Stimulated activated memory B cell treated with anti-CD40 and anti-IgM and Interleukin-4, amounts not matched to agents 10 μg/mL and 1 μg/mL and 100 μg/mL, for 72 hours (primary cell): Measurements from ENCODE around the gene DKK2.
"Not testable (repeated sequence)": the region's sequence is repeated elsewhere in the genome, so short reads cannot be mapped to it uniquely, and the experiment has no call there.

Experiments used
- ATAC-seq: fragments of 150-1000 bp; cut with Tn5 transposase; 2 replicates; pipeline ENCODE4 v1.10.0; 2021
- H3K27ac Mint-ChIP-seq: one replicate; pipeline ENCODE4 v1.8.0; 2022; ENCODE audit warnings: mild to moderate bottlenecking, mixed read lengths
- H3K27me3 Mint-ChIP-seq: one replicate; pipeline ENCODE4 v1.8.0; 2022; ENCODE audit warnings: mixed read lengths
- H3K36me3 Mint-ChIP-seq: one replicate; pipeline ENCODE4 v1.8.0; 2022; ENCODE audit warnings: mixed read lengths
- H3K4me1 Mint-ChIP-seq: one replicate; pipeline ENCODE4 v1.8.0; 2022; ENCODE audit warnings: mixed read lengths
- H3K4me3 Mint-ChIP-seq: one replicate; pipeline ENCODE4 v1.8.0; 2022; ENCODE audit warnings: mild to moderate bottlenecking, moderate library complexity, mixed read lengths
- H3K9me3 Mint-ChIP-seq: one replicate; pipeline ENCODE4 v1.8.0; 2022; ENCODE audit warnings: mixed read lengths

Gene DKK2

DNA sequence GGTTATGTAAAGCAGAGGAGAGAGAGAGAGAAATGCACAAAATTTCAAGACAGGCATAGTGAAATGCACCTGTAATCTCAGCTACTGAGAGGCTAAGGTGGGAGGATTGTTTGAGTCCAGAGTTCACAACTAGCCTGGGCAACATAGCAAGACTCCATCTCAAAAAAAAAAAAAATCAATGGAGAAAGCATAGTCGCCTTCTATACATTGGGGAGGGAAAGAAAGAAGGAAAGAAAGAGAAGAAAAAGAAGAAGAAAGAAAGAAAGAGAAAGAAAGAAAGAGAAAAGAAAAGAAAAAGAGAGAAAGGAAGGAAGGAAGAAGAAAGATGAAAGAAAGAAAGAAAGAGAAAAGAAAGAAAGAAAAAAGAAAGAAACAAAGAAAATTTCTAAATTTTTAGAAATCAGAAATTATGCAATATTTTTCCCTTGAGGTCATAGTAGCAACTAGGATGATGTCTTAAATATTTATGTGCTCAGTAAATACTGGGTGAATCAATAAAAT is 53.4 kb downstream of the DKK2 start:
- Mint-ChIP-seq H3K4me3 (no peak overlapping the region), H3K27ac (no peak overlapping the region), H3K9me3 (no peaks in the 10 kb centered on the region), H3K4me1 (no peaks in the 10 kb centered on the region), H3K36me3 (no peaks in the 10 kb centered on the region), H3K27me3 (no peaks in the 10 kb centered on the region)
- ATAC-seq = no peak

DNA sequence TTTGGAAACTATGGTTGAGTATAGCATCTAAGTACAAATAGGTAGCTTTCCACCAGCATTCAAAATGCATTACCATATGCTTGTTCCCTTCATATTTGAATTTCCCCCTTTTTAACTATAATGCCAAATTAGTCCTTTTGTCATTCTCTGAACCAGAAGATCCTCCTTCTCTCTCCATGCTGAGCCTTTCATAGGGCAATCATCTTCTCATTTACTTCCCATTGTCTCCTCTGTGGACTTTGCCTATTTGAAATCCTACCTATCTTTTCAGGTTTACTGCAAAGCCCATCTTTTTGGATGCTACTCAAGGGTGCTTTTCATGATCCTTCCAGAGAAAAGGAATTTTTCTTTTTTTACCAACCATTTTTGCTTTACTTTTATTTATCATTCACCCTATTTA is 54.7 kb downstream of the DKK2 start:
- H3K9me3 Mint-ChIP-seq = no peaks in the 10 kb centered on the region

DNA sequence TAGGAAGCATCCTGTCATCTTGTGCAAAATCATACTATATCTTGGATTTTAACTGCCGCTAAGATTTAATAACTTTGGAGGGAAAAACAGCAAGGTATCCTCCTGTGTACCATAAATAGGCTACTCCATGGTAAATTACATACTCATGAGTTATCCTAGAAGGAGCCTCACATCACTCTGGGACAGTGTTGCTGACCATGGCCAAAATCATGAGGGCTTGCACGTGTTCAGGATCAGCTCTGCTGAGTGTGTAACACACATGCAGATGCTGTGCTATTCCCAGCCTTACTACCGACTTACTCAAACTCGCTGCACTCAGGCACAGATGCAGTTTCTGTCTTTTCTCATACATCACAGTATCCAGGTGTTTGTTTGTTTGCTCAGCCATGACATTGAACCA is 56.6 kb downstream of the DKK2 start:
- no peak overlapping the region for H3K27ac Mint-ChIP-seq
- H3K4me3 Mint-ChIP-seq = no peak overlapping the region
- peaks cover 2% of the 10 kb centered on the region for H3K9me3 Mint-ChIP-seq
- H3K4me1 Mint-ChIP-seq = no peaks in the 10 kb centered on the region
- H3K27me3 Mint-ChIP-seq = no peaks in the 10 kb centered on the region
- ATAC-seq = no peak
- H3K36me3 Mint-ChIP-seq = no peaks in the 10 kb centered on the region

More for the DNA sequence above, 54.7 kb downstream of the DKK2 start:
- Mint-ChIP-seq H3K27ac (no peak overlapping the region), H3K36me3 (no peaks in the 10 kb centered on the region), H3K4me1 (no peaks in the 10 kb centered on the region), H3K27me3 (no peaks in the 10 kb centered on the region), H3K4me3 (no peak overlapping the region)
- ATAC-seq = no peak

DNA sequence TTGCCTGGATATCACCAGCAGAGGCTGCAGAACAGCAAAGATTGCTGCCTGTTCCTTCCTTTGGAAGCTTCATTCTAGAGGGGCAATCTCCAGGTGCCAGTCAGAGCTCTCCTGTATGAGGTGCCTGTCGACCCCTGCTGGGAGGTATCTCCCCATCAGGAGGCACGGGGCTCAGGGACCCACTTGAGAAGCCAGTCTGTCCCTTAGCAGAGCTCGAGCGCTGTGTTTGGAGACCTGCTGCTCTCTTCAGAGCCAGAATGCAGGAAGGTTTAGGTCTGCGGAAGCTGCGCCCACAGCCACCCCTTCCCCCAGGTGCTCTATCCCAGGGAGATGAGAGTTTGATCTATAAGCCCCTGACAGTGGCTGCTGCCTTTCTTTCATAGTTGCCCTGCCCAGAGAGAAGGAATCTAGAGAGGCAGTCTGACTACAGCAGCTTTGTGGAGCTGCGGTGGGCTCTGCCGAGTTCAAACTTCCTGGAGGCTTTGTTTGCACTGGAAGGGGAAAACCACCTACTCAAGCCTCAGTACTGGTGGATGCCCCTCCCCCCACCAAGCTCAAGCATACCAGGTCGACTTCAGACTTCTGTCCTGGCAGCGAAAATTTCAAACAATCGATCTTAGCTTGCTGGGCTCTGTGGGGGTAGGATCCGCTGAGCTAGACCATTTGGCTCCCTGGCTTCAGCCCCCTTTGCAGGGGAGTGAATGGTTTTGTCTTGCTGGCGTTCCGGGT is 57.9 kb downstream of the DKK2 start:
- no peaks in the 10 kb centered on the region for H3K36me3 Mint-ChIP-seq
- H3K9me3 Mint-ChIP-seq = peaks cover 5% of the 10 kb centered on the region
- no peak overlapping the region for H3K27ac Mint-ChIP-seq
- no peak overlapping the region for H3K4me3 Mint-ChIP-seq
- H3K4me1 Mint-ChIP-seq = no peaks in the 10 kb centered on the region
- no peaks in the 10 kb centered on the region for H3K27me3 Mint-ChIP-seq
- ATAC-seq = no peak

DNA sequence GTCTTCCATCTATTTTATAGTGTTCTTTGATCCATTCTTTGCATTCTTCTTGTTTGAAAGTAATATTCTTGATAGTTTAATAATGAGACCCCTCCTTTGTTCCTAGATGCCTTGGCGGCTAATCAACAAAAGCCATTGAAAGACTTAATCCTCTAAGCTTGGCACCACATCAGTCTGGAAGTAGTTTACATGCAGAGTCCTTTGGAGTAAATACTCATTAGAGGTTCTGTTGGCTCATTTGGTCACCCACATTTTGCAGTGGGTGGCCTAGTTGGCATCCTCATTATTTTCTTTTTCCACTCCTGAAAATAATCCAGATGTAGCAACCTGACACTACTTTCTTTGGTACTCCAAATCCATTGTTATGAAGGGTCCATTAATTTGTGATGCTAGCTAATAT is 64.5 kb downstream of the DKK2 start:
- Mint-ChIP-seq H3K4me3 (no peak overlapping the region), H3K27ac (no peak overlapping the region), H3K27me3 (no peaks in the 10 kb centered on the region), H3K9me3 (peaks cover 15% of the 10 kb centered on the region), H3K36me3 (no peaks in the 10 kb centered on the region), H3K4me1 (no peaks in the 10 kb centered on the region)
- no peak for ATAC-seq

DNA sequence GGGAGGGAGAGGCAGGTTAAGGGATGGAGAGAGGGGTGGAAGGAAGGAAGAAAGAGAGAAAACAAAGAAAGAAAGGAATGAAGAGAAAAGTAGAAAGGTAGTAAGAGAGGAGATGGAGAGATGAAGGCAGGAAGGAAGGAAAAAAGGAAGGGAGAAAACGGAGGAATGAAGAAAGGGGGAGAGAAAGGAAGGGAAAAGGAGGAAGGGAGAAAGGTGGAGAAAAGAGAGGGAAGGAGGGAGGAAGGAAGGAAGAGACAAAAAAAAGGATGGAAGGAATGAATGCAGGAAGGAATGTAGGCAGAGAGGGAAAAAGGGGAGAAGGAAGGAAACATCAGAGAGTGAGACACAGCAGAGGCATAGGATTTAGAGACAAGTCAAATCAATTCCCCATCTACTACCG is 68.2 kb downstream of the DKK2 start:
- Mint-ChIP-seq H3K27ac (no peak overlapping the region), H3K4me1 (no peaks in the 10 kb centered on the region), H3K4me3 (no peak overlapping the region), H3K36me3 (no peaks in the 10 kb centered on the region), H3K27me3 (no peaks in the 10 kb centered on the region), H3K9me3 (peaks cover 11% of the 10 kb centered on the region)
- ATAC-seq = no peak

DNA sequence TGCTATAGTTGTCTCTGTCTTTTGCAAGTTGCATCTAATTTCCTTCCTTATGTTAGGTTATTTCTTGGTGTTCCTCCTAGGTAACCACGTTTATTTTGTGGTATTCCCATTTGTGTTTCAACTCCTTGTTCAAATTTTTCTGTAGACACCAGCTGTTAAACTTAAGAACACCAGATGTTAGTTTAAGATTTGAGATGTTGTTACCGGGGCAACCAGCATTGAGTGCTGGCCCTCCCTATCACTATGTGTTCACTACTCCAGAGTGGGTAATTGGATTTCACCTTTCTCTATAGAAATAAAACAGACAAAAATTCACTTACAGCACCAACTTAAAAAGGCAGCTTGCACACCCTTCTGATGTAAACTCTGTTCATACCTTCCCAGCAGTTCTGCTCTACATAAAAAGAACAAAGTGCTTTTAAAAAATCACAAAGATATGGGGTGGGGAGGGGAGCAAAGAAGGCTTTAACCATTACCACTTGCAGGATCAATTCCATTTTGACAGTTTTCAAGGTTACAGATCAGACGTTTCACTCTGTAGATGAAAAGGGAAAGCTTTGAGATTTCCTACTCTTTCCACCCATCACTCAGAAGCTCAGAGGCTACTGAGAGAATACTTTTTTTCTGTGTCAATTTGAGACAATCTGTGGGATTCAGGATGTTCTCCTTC is 82.9 kb downstream of the DKK2 start:
- no peak for ATAC-seq

DNA sequence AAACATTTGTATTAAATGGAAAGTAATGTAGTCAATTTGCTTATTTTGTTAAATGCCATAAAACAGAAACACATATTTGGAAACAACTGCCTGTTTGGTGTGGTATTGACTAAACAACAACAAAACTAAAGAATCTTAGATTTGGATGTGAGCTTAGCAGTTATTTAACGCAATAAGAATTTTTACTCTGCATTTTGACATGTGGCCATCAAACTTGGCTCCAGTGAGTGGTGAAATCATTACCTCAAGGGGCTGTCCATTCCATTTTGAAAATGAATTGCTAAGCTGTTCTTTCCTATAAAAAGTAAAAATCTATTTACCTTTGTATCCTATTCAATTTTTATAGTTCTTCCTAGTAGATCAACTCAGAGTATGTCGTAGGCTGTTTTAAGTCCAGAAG is 84.2 kb downstream of the DKK2 start:
- no peaks in the 10 kb centered on the region for H3K4me1 Mint-ChIP-seq
- no peaks in the 10 kb centered on the region for H3K9me3 Mint-ChIP-seq
- no peak overlapping the region for H3K27ac Mint-ChIP-seq
- no peaks in the 10 kb centered on the region for H3K36me3 Mint-ChIP-seq
- no peak overlapping the region for H3K4me3 Mint-ChIP-seq
- ATAC-seq = no peak
- H3K27me3 Mint-ChIP-seq = no peaks in the 10 kb centered on the region

More for the DNA sequence above, 82.9 kb downstream of the DKK2 start:
- no peaks in the 10 kb centered on the region for H3K4me1 Mint-ChIP-seq
- H3K9me3 Mint-ChIP-seq = no peaks in the 10 kb centered on the region
- no peaks in the 10 kb centered on the region for H3K27me3 Mint-ChIP-seq
- H3K36me3 Mint-ChIP-seq = no peaks in the 10 kb centered on the region
- no peak overlapping the region for H3K27ac Mint-ChIP-seq
- H3K4me3 Mint-ChIP-seq = no peak overlapping the region

DNA sequence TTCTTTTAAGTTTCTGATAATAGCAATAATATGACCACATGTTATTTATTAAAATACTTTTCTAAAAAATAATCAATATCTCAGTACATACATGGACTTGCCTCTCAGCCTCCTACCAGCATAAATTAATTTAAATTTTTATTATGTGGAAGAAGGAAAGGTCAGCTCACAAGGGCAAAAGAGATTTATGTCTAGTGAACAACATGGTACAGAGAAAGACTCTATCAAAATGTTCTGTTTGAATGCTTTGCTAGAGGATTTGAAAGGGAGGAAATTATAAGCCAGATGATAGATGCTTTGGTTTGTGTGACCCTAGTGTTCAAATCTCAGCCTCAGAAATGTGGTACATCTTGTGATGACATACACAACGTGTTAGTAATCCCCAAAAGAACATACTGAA is 94.3 kb downstream of the DKK2 start:
- H3K36me3 Mint-ChIP-seq = no peaks in the 10 kb centered on the region
- H3K4me3 Mint-ChIP-seq = no peak overlapping the region
- ATAC-seq = no peak
- H3K4me1 Mint-ChIP-seq = no peaks in the 10 kb centered on the region
- H3K9me3 Mint-ChIP-seq = no peaks in the 10 kb centered on the region
- no peaks in the 10 kb centered on the region for H3K27me3 Mint-ChIP-seq
- no peak overlapping the region for H3K27ac Mint-ChIP-seq

DNA sequence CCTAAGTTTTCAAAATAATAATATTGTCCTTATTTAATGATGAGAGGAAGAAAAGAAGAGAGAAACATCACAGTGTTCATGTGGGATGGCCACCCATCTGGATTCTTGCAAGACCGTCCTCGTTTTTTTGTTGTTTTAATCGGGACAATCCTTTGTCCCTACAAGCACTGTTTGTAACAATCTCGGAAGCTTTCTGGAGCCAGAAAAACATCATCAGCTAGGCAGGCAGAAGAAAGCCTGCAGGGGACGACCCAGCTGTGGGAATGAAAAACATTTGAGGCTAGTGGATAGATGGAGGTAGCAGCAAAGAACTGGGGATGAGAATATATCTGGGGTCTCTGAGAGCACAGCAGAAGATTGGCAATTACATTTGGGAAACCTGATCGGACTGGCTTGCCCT is 105.6 kb downstream of the DKK2 start:
- Mint-ChIP-seq H3K27me3 (no peaks in the 10 kb centered on the region), H3K4me1 (no peaks in the 10 kb centered on the region), H3K36me3 (no peaks in the 10 kb centered on the region), H3K4me3 (no peak overlapping the region), H3K27ac (no peak overlapping the region), H3K9me3 (no peaks in the 10 kb centered on the region)
- no peak for ATAC-seq

DNA sequence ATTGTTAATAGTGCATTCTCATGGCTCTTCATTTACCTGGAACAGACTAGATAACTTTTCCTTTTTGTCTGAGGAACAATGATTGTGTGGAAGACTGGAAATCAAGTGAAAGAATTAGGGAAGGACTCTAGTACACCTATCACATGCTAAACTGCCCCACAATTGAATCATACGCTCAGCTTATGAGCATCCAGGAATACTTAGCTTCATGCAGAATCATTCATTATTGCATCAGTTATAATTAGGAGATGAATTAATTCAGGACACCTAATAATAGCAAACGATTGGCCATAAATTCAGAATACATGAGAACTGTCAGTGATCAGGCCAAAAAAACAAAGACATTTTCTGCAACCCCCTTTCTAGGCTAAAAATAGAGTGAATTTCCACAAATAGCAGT is 106.9 kb downstream of the DKK2 start:
- H3K27me3 Mint-ChIP-seq = no peaks in the 10 kb centered on the region
- H3K36me3 Mint-ChIP-seq = no peaks in the 10 kb centered on the region
- H3K9me3 Mint-ChIP-seq = no peaks in the 10 kb centered on the region
- no peak overlapping the region for H3K27ac Mint-ChIP-seq
- no peak overlapping the region for H3K4me3 Mint-ChIP-seq
- no peaks in the 10 kb centered on the region for H3K4me1 Mint-ChIP-seq
- no peak for ATAC-seq

DNA sequence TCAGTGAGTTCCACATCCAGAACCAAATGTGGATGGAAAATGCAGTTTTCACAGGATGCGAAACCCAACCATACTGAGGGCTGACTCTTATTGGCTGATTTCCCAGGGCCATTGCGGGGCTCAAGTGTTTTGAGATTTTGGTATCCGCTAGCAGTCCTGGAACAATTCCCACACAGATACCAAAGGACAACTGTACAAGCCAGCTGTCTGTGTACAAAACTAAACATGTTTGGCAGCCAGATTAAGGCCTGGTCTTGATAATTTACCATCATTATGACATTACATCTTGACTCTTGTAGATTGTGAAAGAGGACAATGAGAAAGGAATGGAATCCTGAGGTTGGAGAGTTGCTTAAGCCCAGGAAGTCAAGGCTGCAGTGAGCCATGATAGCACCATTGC is 121.9 kb downstream of the DKK2 start:
- H3K27ac Mint-ChIP-seq = no peak overlapping the region
- H3K9me3 Mint-ChIP-seq = peaks cover 3% of the 10 kb centered on the region
- H3K4me3 Mint-ChIP-seq = no peak overlapping the region
- H3K36me3 Mint-ChIP-seq = no peaks in the 10 kb centered on the region
- H3K27me3 Mint-ChIP-seq = no peaks in the 10 kb centered on the region
- no peaks in the 10 kb centered on the region for H3K4me1 Mint-ChIP-seq
- no peak for ATAC-seq

DNA sequence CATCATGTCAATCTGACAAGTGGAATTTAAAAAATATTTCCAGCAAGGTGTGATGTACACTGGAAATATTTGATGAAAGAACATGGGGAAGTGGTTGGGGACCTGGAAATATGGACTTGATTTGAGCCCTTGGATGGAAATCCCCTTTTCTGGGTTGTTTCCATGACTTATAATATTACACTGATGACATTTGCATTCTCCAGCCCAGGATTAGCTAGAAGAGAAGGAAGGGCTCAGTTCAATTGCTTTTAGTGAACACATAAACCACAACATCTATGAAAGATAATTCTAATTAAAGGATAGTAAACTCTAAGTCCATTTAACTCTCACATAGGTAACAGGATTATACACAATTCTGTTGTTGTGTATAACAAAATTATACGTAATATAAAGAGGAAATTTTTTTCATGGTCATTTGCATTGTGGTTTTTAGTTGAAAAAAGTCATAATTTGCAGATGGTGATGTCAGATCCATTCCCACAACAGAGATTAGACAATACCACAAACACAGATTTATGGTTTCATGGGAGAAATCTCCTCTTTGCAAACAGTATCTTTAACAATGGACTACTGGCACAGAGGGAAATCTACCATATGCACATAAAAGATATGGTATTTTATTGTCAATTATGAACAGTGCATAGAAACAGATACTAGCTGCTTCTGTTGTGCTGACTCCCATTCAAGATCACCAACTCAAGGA is 126.5 kb downstream of the DKK2 start:
- no peak for ATAC-seq
- Mint-ChIP-seq H3K9me3 (peaks cover 6% of the 10 kb centered on the region), H3K27me3 (no peaks in the 10 kb centered on the region), H3K4me3 (no peak overlapping the region), H3K36me3 (no peaks in the 10 kb centered on the region), H3K27ac (no peak overlapping the region), H3K4me1 (no peaks in the 10 kb centered on the region)

DNA sequence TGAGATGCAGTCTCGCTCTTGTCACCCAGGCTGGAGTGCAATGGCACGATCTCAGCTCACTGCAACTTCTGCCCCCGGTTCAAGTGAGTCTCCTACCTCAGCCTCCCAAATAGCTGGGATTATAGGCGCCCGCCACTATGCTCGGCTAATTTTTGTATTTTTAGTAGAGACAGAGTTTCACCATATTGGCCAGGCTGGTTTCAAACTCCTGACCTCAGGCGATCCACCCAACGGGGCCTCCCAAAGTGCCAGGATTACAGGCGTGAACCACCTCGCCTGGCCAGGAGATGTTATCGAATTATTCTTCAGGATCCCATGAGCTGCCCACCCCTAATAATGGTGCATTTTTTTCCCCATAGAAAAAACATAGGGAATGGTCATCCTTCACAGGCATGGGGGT is 128.1 kb downstream of the DKK2 start:
- H3K27ac Mint-ChIP-seq, H3K4me3 Mint-ChIP-seq, H3K9me3 Mint-ChIP-seq, H3K27me3 Mint-ChIP-seq, ATAC-seq, H3K4me1 Mint-ChIP-seq, H3K36me3 Mint-ChIP-seq: not testable (repeated sequence)

DNA sequence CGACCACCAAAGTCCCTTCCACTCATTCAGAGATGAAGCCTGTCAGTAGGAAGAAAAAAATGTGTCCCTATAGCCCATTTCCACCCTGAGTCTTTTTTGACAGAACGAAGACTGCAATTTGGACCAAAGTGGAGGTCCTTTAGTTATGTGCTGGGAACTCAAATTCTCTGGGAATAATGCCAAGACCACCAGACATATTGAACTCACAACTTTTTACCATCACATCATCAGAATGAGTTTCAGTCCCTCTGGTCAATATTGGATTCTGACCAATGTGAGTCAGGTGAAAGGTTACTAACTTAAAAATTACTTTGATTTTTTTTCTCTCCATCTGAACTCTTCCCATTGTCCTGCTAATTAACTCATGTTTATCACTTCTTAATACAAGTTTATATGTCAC is 128.9 kb downstream of the DKK2 start:
- Mint-ChIP-seq H3K9me3 (peaks cover 3% of the 10 kb centered on the region), H3K27ac (no peak overlapping the region), H3K36me3 (no peaks in the 10 kb centered on the region), H3K4me1 (no peaks in the 10 kb centered on the region), H3K4me3 (no peak overlapping the region), H3K27me3 (no peaks in the 10 kb centered on the region)
- ATAC-seq = no peak

DNA sequence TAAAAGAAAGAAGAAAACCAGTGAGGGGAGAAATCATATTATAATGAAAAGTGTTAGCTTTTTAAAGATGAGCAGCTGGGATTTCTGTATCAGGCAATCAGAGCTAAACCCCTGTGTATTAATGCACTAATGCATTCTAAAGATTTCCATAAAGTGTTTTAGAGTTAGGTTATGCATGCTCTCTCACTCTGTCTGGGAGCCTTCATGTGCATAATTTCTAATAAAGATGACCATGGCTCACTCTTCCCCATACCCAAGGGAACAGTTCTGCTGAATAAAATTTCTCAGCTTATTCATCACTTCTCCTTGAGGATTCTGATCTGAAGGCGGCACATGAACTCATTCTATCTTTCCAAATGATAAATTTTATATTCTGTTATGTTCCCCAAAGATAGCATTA is 129.4 kb downstream of the DKK2 start:
- Mint-ChIP-seq H3K36me3 (no peaks in the 10 kb centered on the region), H3K27ac (no peak overlapping the region), H3K9me3 (peaks cover 3% of the 10 kb centered on the region), H3K4me1 (no peaks in the 10 kb centered on the region), H3K4me3 (no peak overlapping the region), H3K27me3 (no peaks in the 10 kb centered on the region)
- no peak for ATAC-seq
